ENCODE measurements around the gene USP20. TPM values are rescaled to one million over a fixed set of nuclear protein-coding genes. Genes with fewer than 3 reads are reported as not detected.

Gene USP20
- total RNA-seq, 2 experiments from 2014 or later: 14.4 to 24.1 TPM

- H3K4me3 ChIP-seq (ENCODE audit: low read depth, low read length, poor library complexity, severe bottlenecking): no peak overlapping the region
- intact Hi-C loops (cut with micrococcal nuclease; ENCODE audit: unreplicated experiment): no loop called here
- no peak for TF ChIP-seq CTCF (conservative IDR thresholded peaks at IDR 0.05; ENCODE audit: low read length)
- TF ChIP-seq EZH2phosphoT487 (IDR thresholded peaks at IDR 0.05; ENCODE audit: borderline replicate concordance, low read depth, low read length): no peak
- ChIA-PET CTCF (ENCODE audit: unreplicated experiment) (no interaction called here), POLR2A (no interaction called here)
- no peak for DNase-seq (ENCODE audit: low spot score)
- H3K4me2 ChIP-seq (ENCODE audit: low read length): no peak overlapping the region
- no peaks in the 10 kb centered on the region for H3K9me2 ChIP-seq (ENCODE audit: insufficient read depth, low read length)
- no TSS peak for BruUV-seq (replicated peaks)
- peaks cover 67% of the 10 kb centered on the region for H3K36me3 ChIP-seq (ENCODE audit: insufficient read depth, low read length)
- H3K79me2 ChIP-seq (ENCODE audit: insufficient read depth, low read depth, low read length): peaks cover 3% of the 10 kb centered on the region; the same call in 1 of the 2 replicates
- peaks cover under 1% of the 10 kb centered on the region for H3K4me1 ChIP-seq (ENCODE audit: insufficient read depth, low read length, poor library complexity, severe bottlenecking)
- no peaks in the 10 kb centered on the region for H3K9me3 ChIP-seq (ENCODE audit: low read length)
- no peak overlapping the region for H3K27ac ChIP-seq (ENCODE audit: low read depth, low read length, poor library complexity, severe bottlenecking)
- no peak overlapping the region for H2AFZ ChIP-seq (ENCODE audit: low read length)
- no peaks in the 10 kb centered on the region for H4K20me1 ChIP-seq (ENCODE audit: insufficient read depth, low read length)
Observed at GRCh38 chr9:129828051-129828450, 7.2 kb upstream of the USP20 start.

GRCh38 chr9:129828969-129829368 is 6.3 kb upstream of the USP20 start:
- ChIA-PET POLR2A (no interaction called here), CTCF (ENCODE audit: unreplicated experiment) (no interaction called here)
- Histone ChIP-seq H4K20me1 (ENCODE audit: insufficient read depth, low read length) (peaks cover 3% of the 10 kb centered on the region; the same call in 1 of the 2 replicates), H3K4me1 (ENCODE audit: insufficient read depth, low read length, poor library complexity, severe bottlenecking) (peaks cover 7% of the 10 kb centered on the region), H3K9me2 (ENCODE audit: insufficient read depth, low read length) (no peaks in the 10 kb centered on the region), H3K36me3 (ENCODE audit: insufficient read depth, low read length) (peaks cover 69% of the 10 kb centered on the region), H3K27ac (ENCODE audit: low read depth, low read length, poor library complexity, severe bottlenecking) (no peak overlapping the region), H3K79me2 (ENCODE audit: insufficient read depth, low read depth, low read length) (peaks cover 9% of the 10 kb centered on the region), H2AFZ (ENCODE audit: low read length) (no peak overlapping the region), H3K4me2 (ENCODE audit: low read length) (no peak overlapping the region), H3K4me3 (ENCODE audit: low read depth, low read length, poor library complexity, severe bottlenecking) (no peak overlapping the region), H3K9me3 (ENCODE audit: low read length) (no peaks in the 10 kb centered on the region)
- BruUV-seq (replicated peaks): no TSS peak
- TF ChIP-seq CTCF (conservative IDR thresholded peaks at IDR 0.05; ENCODE audit: low read length) (no peak), EZH2phosphoT487 (IDR thresholded peaks at IDR 0.05; ENCODE audit: borderline replicate concordance, low read depth, low read length) (no peak)
- intact Hi-C loops (cut with micrococcal nuclease; ENCODE audit: unreplicated experiment): no loop called here
- DNase-seq (ENCODE audit: low spot score): no peak

GRCh38 chr9:129832982-129833381 is 2.3 kb upstream of the USP20 start:
- no peak for DNase-seq (ENCODE audit: low spot score)
- TF ChIP-seq EZH2phosphoT487 (IDR thresholded peaks at IDR 0.05; ENCODE audit: borderline replicate concordance, low read depth, low read length) (no peak), CTCF (conservative IDR thresholded peaks at IDR 0.05; ENCODE audit: low read length) (no peak)
- intact Hi-C loops (cut with micrococcal nuclease; ENCODE audit: unreplicated experiment): no loop called here
- CTCF ChIA-PET (ENCODE audit: unreplicated experiment): no interaction called here
- no peak overlapping the region for H3K4me2 ChIP-seq (ENCODE audit: low read length)
- no peaks in the 10 kb centered on the region for H3K9me3 ChIP-seq (ENCODE audit: low read length)
- no peak overlapping the region for H3K27ac ChIP-seq (ENCODE audit: low read depth, low read length, poor library complexity, severe bottlenecking)
- H4K20me1 ChIP-seq (ENCODE audit: insufficient read depth, low read length): peaks cover 7% of the 10 kb centered on the region; the same call in 1 of the 2 replicates
- H3K79me2 ChIP-seq (ENCODE audit: insufficient read depth, low read depth, low read length): peaks cover 30% of the 10 kb centered on the region
- H3K4me1 ChIP-seq (ENCODE audit: insufficient read depth, low read length, poor library complexity, severe bottlenecking): peaks cover 25% of the 10 kb centered on the region
- POLR2A ChIA-PET: interaction anchor here (0.7 to 1.0 kb wide), 2 partner anchors 31 to 35 kb away, joined by 3 read pairs; no protein-coding TSS in a partner anchor
- BruUV-seq (replicated peaks): no TSS peak
- H3K4me3 ChIP-seq (ENCODE audit: low read depth, low read length, poor library complexity, severe bottlenecking): no peak overlapping the region
- peaks cover 51% of the 10 kb centered on the region for H3K36me3 ChIP-seq (ENCODE audit: insufficient read depth, low read length)
- no peaks in the 10 kb centered on the region for H3K9me2 ChIP-seq (ENCODE audit: insufficient read depth, low read length)
- H2AFZ ChIP-seq (ENCODE audit: low read length): no peak overlapping the region

Data from OCI-LY7 (cell line).